AG20443 (cell line): Measurements from ENCODE around the gene SLC22A5.
"Not testable (repeated sequence)": the region's sequence is repeated elsewhere in the genome, so short reads cannot be mapped to it uniquely, and the experiment has no call there.

Experiments
- DNase-seq: peaks from one replicate; pipeline ENCODE4 v3.0.0; 2012; ENCODE audit warnings: low spot score, mixed read lengths

Gene SLC22A5

DNA sequence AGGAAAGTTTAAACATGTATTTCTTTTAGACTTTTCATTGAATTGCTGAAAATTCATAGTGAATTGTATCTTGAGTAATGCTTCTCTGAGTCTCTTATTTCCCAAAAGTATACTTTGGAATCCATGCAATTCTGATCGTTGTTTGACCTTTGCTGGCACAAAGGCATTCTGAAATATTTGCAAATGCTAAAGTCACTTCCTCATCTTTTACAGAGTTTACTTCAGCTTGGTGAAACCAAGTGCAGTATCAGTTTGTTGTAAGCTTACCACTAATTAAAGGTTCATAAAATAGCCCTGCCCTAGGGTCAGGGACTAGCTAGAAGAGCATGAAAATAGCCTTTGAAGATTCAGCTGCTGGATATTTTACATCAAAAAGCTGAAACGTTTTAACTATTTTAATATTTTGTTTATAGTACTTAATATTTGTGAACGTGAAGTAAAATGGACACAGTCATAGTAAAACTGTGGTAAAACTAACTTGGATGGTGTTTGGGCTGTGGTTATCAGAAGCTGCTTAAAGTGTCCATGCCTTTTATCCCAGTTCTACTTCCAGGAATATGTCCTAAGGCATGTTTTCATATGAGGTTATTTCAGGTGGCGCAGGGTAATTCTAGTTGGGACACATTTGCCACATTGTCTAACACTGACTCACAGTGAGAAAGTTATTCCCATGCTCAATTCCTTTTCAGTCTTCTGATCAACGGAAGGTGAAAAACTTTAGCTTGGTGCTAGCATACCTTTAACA is 45.3 kb downstream of the SLC22A5 start:
- no peak for DNase-seq

DNA sequence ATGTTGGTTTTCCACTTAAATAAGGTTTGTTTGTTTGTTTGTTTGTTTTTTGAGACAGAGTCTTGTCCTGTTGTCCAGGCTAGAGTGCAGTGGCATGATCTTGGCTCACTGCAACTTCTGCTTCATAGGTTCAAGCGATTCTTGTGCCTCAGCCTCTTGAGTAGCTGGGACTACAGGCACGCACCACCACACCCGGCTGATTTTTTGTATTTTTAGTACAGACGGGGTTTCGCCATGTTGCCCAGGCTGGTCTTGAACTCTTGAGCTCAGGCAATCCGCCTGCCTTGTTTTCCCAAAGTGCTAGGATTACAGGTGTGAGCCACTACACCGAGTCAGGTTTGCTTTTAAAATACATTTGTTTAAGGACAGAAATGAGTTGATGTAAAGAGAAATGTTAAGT is 46.0 kb downstream of the SLC22A5 start:
- DNase-seq = not testable (repeated sequence)

- no peak for DNase-seq
Observed at GRCh38 chr5:132416306-132417009, 46.9 kb downstream of the SLC22A5 start.

DNA sequence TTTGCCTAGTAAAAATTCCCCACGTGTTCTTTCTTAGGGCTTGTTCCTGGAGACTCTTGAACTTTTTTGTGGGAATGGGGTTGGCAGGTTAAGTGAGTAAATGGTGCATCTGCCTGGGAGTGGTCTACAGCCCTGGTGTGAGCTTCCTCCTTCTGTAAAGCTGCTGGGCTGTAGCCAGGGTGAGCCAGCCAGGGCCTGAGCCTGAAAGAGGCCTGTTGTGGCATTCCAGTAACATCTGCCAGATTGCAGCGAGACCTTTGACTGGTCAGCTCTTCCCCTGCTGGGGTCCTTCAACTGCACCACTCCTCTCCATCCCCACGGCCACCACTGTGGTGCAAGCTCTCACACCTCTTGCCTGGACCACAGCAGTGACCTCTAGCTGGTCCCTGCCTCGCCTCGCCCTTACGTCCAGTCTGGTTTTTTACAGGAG is 47.5 kb downstream of the SLC22A5 start:
- no peak for DNase-seq

DNA sequence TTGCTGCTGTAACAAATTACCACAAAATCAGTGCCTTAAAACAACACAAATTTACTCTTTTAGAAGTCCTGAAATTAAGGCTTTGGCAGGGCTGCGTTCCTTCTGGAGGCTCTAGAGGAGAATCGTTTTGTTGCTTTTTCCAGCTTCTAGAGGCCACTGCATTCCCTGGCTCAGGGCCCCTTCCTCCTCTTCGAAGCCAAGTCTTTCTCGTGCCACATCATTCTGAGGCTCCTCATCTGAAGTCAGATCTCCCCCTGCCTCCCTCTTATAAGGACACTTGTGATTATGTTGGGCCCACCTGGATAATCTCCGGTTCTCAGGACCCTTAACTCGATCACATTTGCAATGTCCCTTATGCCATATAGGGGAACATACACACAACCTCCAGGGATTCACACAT is 48.0 kb downstream of the SLC22A5 start:
- DNase-seq = no peak

DNA sequence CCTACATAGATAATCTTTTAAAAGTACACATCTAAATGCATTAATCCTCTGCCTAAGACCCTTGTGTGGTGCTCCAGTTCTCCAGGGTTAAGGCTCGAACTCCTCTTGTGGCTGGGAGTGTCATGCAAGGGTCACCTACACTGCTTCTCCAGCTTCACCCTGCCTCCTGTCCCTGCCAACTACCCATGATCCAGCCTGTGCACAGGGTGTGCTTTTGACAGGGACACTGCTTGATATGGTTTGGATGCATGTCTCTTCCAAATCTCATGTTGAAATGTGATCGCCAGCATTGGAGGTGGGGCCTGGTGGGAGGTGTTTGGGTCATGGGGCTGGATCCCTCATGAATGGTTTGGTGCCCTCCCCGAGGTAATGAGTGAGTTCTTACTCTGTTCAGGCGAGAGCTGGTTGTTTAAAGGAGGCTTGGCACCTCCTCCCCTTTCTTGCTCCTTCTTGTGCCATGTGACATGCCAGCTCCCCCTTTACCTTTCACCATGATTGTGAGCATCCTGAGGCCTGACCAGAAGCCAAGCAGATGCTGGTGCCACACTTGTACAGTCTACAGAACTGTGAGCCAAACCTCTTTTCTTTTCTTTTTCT is 48.5 kb downstream of the SLC22A5 start:
- DNase-seq = no peak

DNA sequence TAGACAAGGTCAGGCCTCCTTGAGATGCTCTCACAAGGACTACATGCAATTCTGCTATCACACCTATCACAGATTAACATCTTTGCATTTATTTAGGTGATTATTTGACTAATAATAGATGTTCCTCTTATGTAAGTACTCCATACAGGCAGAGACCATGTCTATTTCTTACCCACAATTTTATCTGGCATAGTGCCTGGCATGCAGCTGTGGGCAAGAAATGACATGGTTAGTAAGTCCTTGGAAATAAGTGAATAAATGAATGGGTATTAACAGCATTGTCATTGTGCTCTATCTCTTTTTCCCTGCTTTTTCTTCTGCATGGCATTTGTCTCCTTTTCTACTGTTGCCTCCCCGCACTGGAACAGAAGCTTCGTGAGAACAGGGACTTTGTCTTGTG is 49.4 kb downstream of the SLC22A5 start:
- DNase-seq = no peak

DNA sequence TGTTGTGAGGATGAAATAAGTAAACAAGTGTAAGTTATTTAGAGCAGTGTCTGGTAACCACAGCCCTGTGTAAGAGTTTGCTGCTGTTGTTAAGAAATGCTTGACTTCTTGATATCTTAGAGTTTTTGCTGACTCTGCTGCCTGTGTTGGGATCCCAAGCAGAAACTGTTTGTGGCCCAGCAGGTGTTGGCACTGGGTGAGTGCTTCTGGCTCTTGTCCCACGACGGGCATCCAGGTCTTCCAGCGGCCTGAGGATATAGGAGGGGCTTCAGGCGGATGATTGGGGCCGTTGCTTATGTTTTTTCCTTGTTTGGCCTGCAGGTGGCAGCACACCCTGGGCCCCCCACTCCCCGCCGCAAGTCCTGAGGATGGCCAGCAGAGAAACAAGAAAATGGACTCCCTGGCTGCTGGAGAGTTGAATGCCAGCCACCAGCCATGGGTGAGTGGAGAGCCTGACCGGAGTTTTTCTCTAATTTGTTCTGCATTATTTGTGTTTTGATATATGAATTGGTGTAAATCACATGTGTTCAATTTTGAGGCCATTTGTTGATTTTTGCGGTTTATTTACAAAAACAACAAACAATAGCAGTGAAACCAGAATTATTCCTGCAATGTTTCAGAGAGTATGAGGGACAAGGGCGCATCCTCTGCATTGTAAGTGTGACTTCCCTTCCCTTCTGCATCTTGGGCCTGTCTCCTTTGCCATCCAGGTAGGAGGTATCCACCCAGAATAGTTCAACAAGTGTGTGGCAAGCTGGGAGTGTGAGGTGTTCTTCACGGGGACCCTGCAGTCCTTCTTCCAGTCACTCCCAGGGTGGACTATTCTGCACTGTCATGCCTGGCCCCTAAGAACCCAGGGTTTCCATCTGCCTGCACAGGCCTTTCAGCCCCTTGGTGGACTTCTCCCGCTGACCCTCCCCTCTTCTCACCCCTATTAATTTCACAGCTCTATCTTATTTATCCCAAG is 50.3 kb downstream of the SLC22A5 start:
- DNase-seq = peak; percentile 89

GRCh38 chr5:132420706-132421272 is 51.3 kb downstream of the SLC22A5 start:
- DNase-seq = no peak

DNA sequence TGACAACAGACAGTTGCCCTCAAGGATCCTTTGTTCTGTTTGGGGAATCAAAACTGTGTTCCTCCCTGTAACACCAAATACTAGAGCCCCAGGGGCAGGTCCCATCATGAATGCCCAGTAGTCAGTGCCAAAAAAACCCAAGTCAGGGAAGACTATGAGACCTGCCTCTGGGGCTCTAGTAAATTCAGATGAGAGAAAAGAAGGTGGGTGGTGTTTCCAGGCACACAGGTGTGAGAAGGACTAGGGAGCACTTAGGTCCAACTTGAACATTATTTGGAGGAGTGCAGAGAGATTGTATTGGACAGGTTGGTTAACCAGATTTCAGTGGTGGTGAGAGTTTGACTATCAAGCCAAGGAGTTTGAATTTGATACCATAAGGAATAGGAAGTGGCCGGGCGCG is 52.0 kb downstream of the SLC22A5 start:
- DNase-seq = no peak

DNA sequence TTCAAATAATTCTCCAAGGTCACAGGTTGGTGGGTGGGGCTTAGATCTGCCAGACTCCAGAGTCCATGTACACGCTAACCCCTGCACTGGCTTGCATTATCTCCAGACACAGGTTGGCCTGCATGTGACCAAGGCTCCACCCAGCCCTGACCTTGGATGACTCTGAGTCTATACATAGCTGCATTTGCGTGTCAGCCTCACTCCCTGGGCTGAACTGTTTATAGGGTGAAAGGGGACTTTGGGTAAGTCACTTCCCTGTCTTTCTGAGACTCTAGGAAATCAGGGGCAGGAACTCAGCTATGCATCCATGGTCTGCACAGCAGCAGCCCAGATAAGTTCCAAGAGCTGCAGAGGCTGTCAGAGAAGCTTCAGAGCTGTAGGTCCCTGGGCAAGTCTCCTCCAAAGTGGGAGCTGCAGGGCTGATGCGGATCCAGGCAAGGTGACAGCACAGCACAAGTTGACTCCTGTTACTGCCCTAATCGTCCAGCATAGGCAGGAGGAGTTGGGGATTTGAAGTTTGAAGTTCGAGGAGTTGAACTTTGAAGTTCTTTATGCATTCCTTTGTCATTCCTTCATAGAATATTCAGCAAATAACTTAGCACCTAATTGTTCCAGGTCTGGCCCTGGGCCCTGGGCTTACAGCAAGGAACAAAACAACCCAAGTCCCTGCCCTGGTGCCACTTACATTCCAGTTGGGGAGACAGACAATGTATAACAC is 53.4 kb downstream of the SLC22A5 start:
- DNase-seq = no peak

GRCh38 chr5:132423438-132423898 is 54.0 kb downstream of the SLC22A5 start:
- DNase-seq = no peak

DNA sequence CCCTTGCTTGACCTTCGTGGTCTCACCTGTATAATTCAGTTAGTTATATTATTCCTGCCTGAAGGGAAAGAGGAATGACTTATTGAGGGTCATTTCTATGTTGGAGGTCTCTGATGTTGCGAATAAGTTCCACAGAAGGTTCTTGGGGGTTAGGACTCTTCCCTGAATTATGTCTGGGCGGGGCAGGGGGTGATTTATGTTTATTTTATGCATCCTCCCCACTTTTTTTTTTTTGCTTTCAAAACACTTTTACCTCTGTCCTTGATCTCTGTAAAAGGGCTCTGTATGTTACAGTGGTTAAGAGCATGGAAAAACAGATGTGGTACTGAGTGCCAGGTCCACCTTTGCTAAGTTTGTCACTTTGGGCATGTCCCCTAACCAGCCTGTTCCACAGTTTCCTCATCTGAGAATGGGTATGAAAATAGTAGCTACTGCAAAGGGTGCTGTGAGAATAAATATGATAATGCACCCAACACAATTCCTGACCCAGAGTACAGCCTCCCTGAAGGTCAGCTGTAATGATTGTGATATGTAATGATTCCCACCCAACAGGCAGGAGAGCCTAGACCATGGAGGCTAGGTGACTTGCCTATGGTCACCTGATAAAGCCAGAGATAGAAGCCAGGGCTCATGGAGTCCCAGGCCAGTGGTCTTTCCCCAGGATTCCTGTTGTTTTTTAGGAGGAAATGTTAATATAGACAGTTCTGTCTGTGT is 54.8 kb downstream of the SLC22A5 start:
- no peak for DNase-seq

- peak; percentile 79 for DNase-seq
Observed at GRCh38 chr5:132425009-132425937, 55.8 kb downstream of the SLC22A5 start.

GRCh38 chr5:132425975-132426524 is 56.5 kb downstream of the SLC22A5 start:
- no peak for DNase-seq

- peak; percentile 94 for DNase-seq
Observed at GRCh38 chr5:132426525-132427138, 57.1 kb downstream of the SLC22A5 start.

DNA sequence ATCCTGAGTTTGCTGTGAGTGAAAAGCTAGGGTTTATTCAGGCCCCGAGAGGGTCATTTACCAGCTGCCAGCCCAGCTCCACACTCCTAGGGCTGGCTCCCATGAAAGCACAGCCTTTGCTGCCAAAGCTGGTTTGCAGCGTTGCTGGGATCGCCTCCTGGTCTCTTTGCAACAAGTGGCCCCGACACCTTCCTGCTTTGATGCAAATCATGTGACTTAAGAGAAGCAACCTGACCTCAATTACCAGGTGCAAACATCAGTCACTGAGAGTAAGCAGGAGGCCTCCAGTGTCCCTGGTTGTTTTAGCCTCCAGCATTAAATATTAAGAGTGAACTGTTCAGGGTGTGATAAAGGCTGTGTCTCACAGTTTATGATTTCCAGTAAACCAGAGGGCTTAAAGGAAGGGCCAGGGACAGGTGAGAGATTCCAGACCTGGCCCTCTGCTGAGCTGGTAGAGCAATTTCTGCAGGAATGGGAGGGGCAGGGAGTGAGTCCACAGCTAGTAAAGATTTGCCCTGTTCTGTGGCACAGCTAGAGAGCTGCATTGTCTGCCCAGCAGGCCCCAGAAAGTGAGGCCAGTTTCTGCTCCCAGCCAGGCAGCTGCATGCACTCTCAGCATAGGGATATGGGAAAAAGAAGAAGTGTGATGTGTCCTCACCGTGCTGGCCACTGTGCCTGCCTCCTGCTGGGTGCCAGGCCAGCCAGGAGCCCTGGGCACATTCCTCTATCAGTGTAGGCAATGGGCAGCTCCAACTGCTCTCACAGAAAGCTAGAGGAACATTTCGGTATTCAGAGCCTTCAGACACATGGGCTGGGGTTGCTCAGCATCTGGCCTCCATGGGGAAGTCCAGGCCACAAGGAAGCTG is 58.0 kb downstream of the SLC22A5 start:
- DNase-seq = no peak
